Muscle layer of duodenum (tissue), 2 donors: ENCODE data around the gene CREBL2.
A peak's percentile ranks its signal among the peaks of the same experiment; 100 is the strongest.
"Not testable (repeated sequence)": the region's sequence is repeated elsewhere in the genome, so short reads cannot be mapped to it uniquely, and the experiment has no call there.

Experiments
- H3K27ac ChIP-seq: one replicate; pipeline ENCODE4 v1.7.0; 2013; ENCODE audit warnings: mild to moderate bottlenecking, low read length
- H3K27me3 ChIP-seq: one replicate; pipeline ENCODE4 v1.7.0; 2013; ENCODE audit warnings: low read depth, mild to moderate bottlenecking, control low read depth, low read length
- H3K36me3 ChIP-seq, 2 donors: one replicate each; pipeline ENCODE4 v1.7.0; 2013; ENCODE audit warnings: low read length in 2 of 2, control low read depth in 1 of 2, mild to moderate bottlenecking in 1 of 2; ENCODE audit not compliant: insufficient read depth in 2 of 2, control insufficient read depth in 1 of 2
- H3K4me1 ChIP-seq, 2 donors: one replicate each; pipeline ENCODE4 v1.7.0; 2013; ENCODE audit warnings: low read length in 2 of 2, mild to moderate bottlenecking in 2 of 2, control low read depth in 1 of 2, moderate library complexity in 1 of 2; ENCODE audit not compliant: insufficient read depth in 2 of 2, control insufficient read depth in 1 of 2
- H3K4me3 ChIP-seq, 2 donors: one replicate each; pipeline ENCODE4 v1.7.0; 2013; ENCODE audit warnings: low read length in 2 of 2, low read depth in 1 of 2, mild to moderate bottlenecking in 1 of 2
- H3K9me3 ChIP-seq, 2 donors: one replicate each; pipeline ENCODE4 v1.7.0; 2013; ENCODE audit warnings: low read length in 2 of 2, control low read depth in 1 of 2, mild to moderate bottlenecking in 1 of 2; ENCODE audit not compliant: control insufficient read depth in 1 of 2
- donor health status: healthy.

CREBL2 gene

GRCh38 chr12:12611512-12612306 lies at the start of gene CREBL2:
Gene CREBL2, plus strand, starts transcription at chr12:12611876. Its CDS starts 297 bp downstream, at chr12:12612173.
- H3K4me3 ChIP-seq: peak within 1 kb of the TSS; percentile 68 to 82
- H3K27me3 ChIP-seq: no peaks in the 10 kb centered on the region
- H3K27ac ChIP-seq: peak within 1 kb of the TSS; percentile 84
- H3K9me3 ChIP-seq: no peaks in the 10 kb centered on the region
- no peaks in the 10 kb centered on the region for H3K36me3 ChIP-seq
- peaks cover 4 to 24% of the 10 kb centered on the region in 2 donors for H3K4me1 ChIP-seq

GRCh38 chr12:12562016-12562483 lies 49.6 kb upstream of the CREBL2 start:
- Histone ChIP-seq H3K4me3 (peak overlapping the region; percentile 71 to 75), H3K4me1 (peaks cover 5 to 16% of the 10 kb centered on the region in 2 donors), H3K9me3 (no peaks in the 10 kb centered on the region), H3K27ac (peak overlapping the region; percentile 94), H3K27me3 (no peaks in the 10 kb centered on the region), H3K36me3 (peaks cover 0 to 8% of the 10 kb centered on the region in 2 donors)

- Histone ChIP-seq H3K9me3 (no peaks in the 10 kb centered on the region), H3K27ac (peak within 1 kb of the TSS; percentile 94), H3K4me3 (peak within 1 kb of the TSS; percentile 71 to 75), H3K27me3 (no peaks in the 10 kb centered on the region), H3K36me3 (peaks cover 0 to 8% of the 10 kb centered on the region in 2 donors), H3K4me1 (peaks cover 5 to 16% of the 10 kb centered on the region in 2 donors)
These were observed 49.0 kb upstream of the CREBL2 start, which contains the start of gene DUSP16 for GRCh38 chr12:12562585-12563261. Gene DUSP16, minus strand, starts transcription at chr12:12562863. Its CDS starts 41,765 bp downstream, at chr12:12521098.

- H3K36me3 ChIP-seq: peaks cover 0 to 8% of the 10 kb centered on the region in 2 donors
- no peaks in the 10 kb centered on the region for H3K9me3 ChIP-seq
- no peaks in the 10 kb centered on the region for H3K27me3 ChIP-seq
- peaks cover 5 to 16% of the 10 kb centered on the region in 2 donors for H3K4me1 ChIP-seq
- H3K4me3 ChIP-seq: peak overlapping the region; percentile 55 to 64
- H3K27ac ChIP-seq: peak overlapping the region; percentile 94
These were observed 48.3 kb upstream of the CREBL2 start for GRCh38 chr12:12563290-12563928.

- Histone ChIP-seq H3K36me3 (peaks cover 0 to 8% of the 10 kb centered on the region in 2 donors), H3K4me1 (peaks cover 2 to 16% of the 10 kb centered on the region in 2 donors), H3K27me3 (no peaks in the 10 kb centered on the region), H3K9me3 (no peaks in the 10 kb centered on the region), H3K27ac (no peak overlapping the region), H3K4me3 (no peak overlapping the region)
These were observed 46.8 kb upstream of the CREBL2 start for GRCh38 chr12:12564911-12565310.

- H3K27ac ChIP-seq, H3K36me3 ChIP-seq, H3K9me3 ChIP-seq, H3K27me3 ChIP-seq, H3K4me3 ChIP-seq: not testable (repeated sequence)
- H3K4me1 ChIP-seq: peaks cover 0 to 11% of the 10 kb centered on the region in 2 donors
These were observed 45.7 kb upstream of the CREBL2 start for GRCh38 chr12:12565971-12566370.

GRCh38 chr12:12572659-12573058 lies 39.0 kb upstream of the CREBL2 start:
- Histone ChIP-seq H3K27me3 (no peaks in the 10 kb centered on the region), H3K4me3 (no peak overlapping the region), H3K4me1 (no peaks in the 10 kb centered on the region), H3K9me3 (no peaks in the 10 kb centered on the region), H3K27ac (no peak overlapping the region), H3K36me3 (no peaks in the 10 kb centered on the region)

- Histone ChIP-seq H3K4me3 (no peak overlapping the region), H3K27me3 (no peaks in the 10 kb centered on the region), H3K9me3 (no peaks in the 10 kb centered on the region), H3K27ac (no peak overlapping the region), H3K4me1 (no peaks in the 10 kb centered on the region), H3K36me3 (no peaks in the 10 kb centered on the region)
These were observed 33.9 kb upstream of the CREBL2 start for GRCh38 chr12:12577786-12578185.

GRCh38 chr12:12580716-12581115 lies 31.0 kb upstream of the CREBL2 start:
- H3K36me3 ChIP-seq, H3K4me1 ChIP-seq, H3K27me3 ChIP-seq, H3K9me3 ChIP-seq, H3K27ac ChIP-seq, H3K4me3 ChIP-seq: not testable (repeated sequence)

GRCh38 chr12:12582193-12582881 lies 29.3 kb upstream of the CREBL2 start:
- H3K4me3 ChIP-seq: no peak overlapping the region
- H3K4me1 ChIP-seq: peaks cover 0 to 7% of the 10 kb centered on the region in 2 donors
- no peaks in the 10 kb centered on the region for H3K9me3 ChIP-seq
- H3K36me3 ChIP-seq: no peaks in the 10 kb centered on the region
- no peak overlapping the region for H3K27ac ChIP-seq
- H3K27me3 ChIP-seq: no peaks in the 10 kb centered on the region
